ENCODE data around the gene POLRMT. TPM values are rescaled to one million over a fixed set of nuclear protein-coding genes. Genes with fewer than 3 reads are reported as not detected.

Gene POLRMT
- total RNA-seq, 1 experiment from 2014 or later: 104 TPM

GRCh38 chr19:607301-608154, 25.8 kb downstream of the POLRMT start:
- Histone ChIP-seq H3K4me2 (ENCODE audit: insufficient read depth, insufficient read length, low read length) (no peak overlapping the region), H3T11ph (ENCODE audit: low read length) (no peak overlapping the region), H3K9ac (ENCODE audit: extremely low read depth, insufficient read length, low read length) (no peak overlapping the region), H4K8ac (replicated peaks; ENCODE audit: insufficient read length, low read depth, low read length) (no peak overlapping the region), H3K79me2 (ENCODE audit: insufficient read depth, low read length) (no peaks in the 10 kb centered on the region), H3K56ac (ENCODE audit: insufficient read length, low read depth, low read length) (no peak overlapping the region), H3K27ac (ENCODE audit: insufficient read length, low read depth, low read length) (no peak overlapping the region), H3K4me1 (ENCODE audit: insufficient read depth, low read length) (no peaks in the 10 kb centered on the region), H3K27me3 (ENCODE audit: insufficient read depth, low read length) (no peaks in the 10 kb centered on the region), H2BK15ac (ENCODE audit: low read depth, low read length) (no peak overlapping the region), H3K23me2 (ENCODE audit: insufficient read length, low read depth, low read length, poor library complexity, severe bottlenecking) (no peaks in the 10 kb centered on the region), H2BK20ac (ENCODE audit: low read depth, low read length, poor library complexity, severe bottlenecking) (no peak overlapping the region), H2BK5ac (ENCODE audit: insufficient read length, low read length) (no peak overlapping the region), H2BK120ac (ENCODE audit: low read depth, low read length, poor library complexity, severe bottlenecking) (no peak overlapping the region), H3K9me3 (ENCODE audit: control insufficient read depth, low read depth, low read length) (no peaks in the 10 kb centered on the region), H3K79me1 (ENCODE audit: insufficient read depth, low read depth, low read length, poor library complexity, severe bottlenecking) (no peaks in the 10 kb centered on the region), H3K23ac (ENCODE audit: insufficient read length, low read depth, low read length) (no peak overlapping the region), H3K4ac (ENCODE audit: low read depth, low read length) (no peak overlapping the region), H4K91ac (ENCODE audit: insufficient read length, low read depth, low read length) (no peak overlapping the region), H2BK12ac (ENCODE audit: insufficient read length, low read depth, low read length) (no peak overlapping the region), H3K18ac (ENCODE audit: insufficient read length, low read depth, low read length) (no peak overlapping the region), H4K5ac (ENCODE audit: insufficient read length, low read depth, low read length) (no peak overlapping the region), H3K14ac (ENCODE audit: insufficient read depth, low read length) (no peak overlapping the region; the same call in 1 of the 2 replicates), H4K20me1 (ENCODE audit: control insufficient read depth, insufficient read depth, insufficient read length) (no peaks in the 10 kb centered on the region), H2AK5ac (ENCODE audit: insufficient read length, low read length) (no peak overlapping the region), H2AFZ (ENCODE audit: low read length) (no peak overlapping the region)
- H3K4me3 Mint-ChIP-seq: no peak overlapping the region
- TF ChIP-seq CTCF (conservative IDR thresholded peaks at IDR 0.05): no peak
- peaks cover 12 to 15% of the 10 kb centered on the region in 2 experiments for H3K9me3 Mint-ChIP-seq
- H3K36me3 Mint-ChIP-seq (ENCODE audit: insufficient read depth in 1 of 3, low read depth in 3 of 3): peaks cover 2 to 10% (median 5%) of the 10 kb centered on the region in 3 experiments
- peaks cover 3 to 4% of the 10 kb centered on the region in 2 experiments; a peak in 1 of 4 replicates for H3K4me1 Mint-ChIP-seq
- H3K27me3 Mint-ChIP-seq (ENCODE audit: low read depth): peaks cover under 1% of the 10 kb centered on the region
- DNase-seq: no peak
- H3K27ac Mint-ChIP-seq: no peak overlapping the region
- no CpG with 5 or more reads among the region's 30 CpGs for WGBS (ENCODE audit: extremely low coverage, insufficient read length, low lambda C conversion rate)
